ENCODE measurements around the gene ADPRH. TPM values are rescaled to one million over a fixed set of nuclear protein-coding genes. Genes with fewer than 3 reads are reported as not detected.
A peak's percentile ranks its signal among the peaks of the same experiment; 100 is the strongest.
"Not testable (repeated sequence)": the region's sequence is repeated elsewhere in the genome, so short reads cannot be mapped to it uniquely, and the experiment has no call there.

The ADPRH gene
- total RNA-seq, result 1 to 10 TPM; 2.3 to 2.9 TPM
- long read RNA-seq, partial matches to known transcripts, result 1 of 9 reads
- long read RNA-seq, other reads (novel, unspliced or antisense), result 1 of 9 reads

GRCh38 chr3:119579366-119580066, at the start of gene ADPRH:
TSS of gene ADPRH (plus strand) at chr3:119579492. CDS start at chr3:119582170, 2,678 bp downstream.
- DNase-seq (peak; percentile 85 to 86), ATAC-seq (peak; percentile 97)
- intact Hi-C loops (cut with DNase I, micrococcal nuclease), result no loop called here

- intact Hi-C loops (cut with DNase I, micrococcal nuclease), result no loop called here
- no peak for ATAC-seq
- DNase-seq, result no peak
Measured at GRCh38 chr3:119529883-119530282, 49.4 kb upstream of the ADPRH start.

- intact Hi-C loops (cut with DNase I, micrococcal nuclease), result no loop called here
- DNase-seq (no peak), ATAC-seq (no peak)
Measured at GRCh38 chr3:119530456-119530855, 48.8 kb upstream of the ADPRH start.

- intact Hi-C loops (cut with DNase I, micrococcal nuclease), result no loop called here
- no peak for ATAC-seq
- DNase-seq, result no peak
Measured at GRCh38 chr3:119531151-119531550, 48.1 kb upstream of the ADPRH start.

GRCh38 chr3:119534296-119534695, 45.0 kb upstream of the ADPRH start:
- intact Hi-C loops (cut with DNase I, micrococcal nuclease), result no loop called here
- ATAC-seq, result no peak

GRCh38 chr3:119536757-119537156, 42.5 kb upstream of the ADPRH start:
- intact Hi-C loops (cut with DNase I, micrococcal nuclease), result no loop called here
- no peak for DNase-seq
- no peak for ATAC-seq

More at GRCh38 chr3:119534296-119534695, 45.0 kb upstream of the ADPRH start:
- DNase-seq, result no peak

- DNase-seq, result no peak
- intact Hi-C loops (cut with DNase I, micrococcal nuclease), result no loop called here
- ATAC-seq, result no peak
Measured at GRCh38 chr3:119538772-119539171, 40.5 kb upstream of the ADPRH start.

GRCh38 chr3:119541547-119541946, 37.7 kb upstream of the ADPRH start:
- intact Hi-C loops (cut with DNase I, micrococcal nuclease), result no loop called here
- DNase-seq (no peak), ATAC-seq (no peak)

- DNase-seq (no peak), ATAC-seq (no peak)
- intact Hi-C loops (cut with DNase I, micrococcal nuclease), result no loop called here
Measured at GRCh38 chr3:119542168-119542767, 37.0 kb upstream of the ADPRH start.

- ATAC-seq (no peak), DNase-seq (no peak)
- intact Hi-C loops (cut with DNase I, micrococcal nuclease), result no loop called here
Measured at GRCh38 chr3:119543147-119543546, 36.1 kb upstream of the ADPRH start.

GRCh38 chr3:119547227-119547626, 32.1 kb upstream of the ADPRH start:
- DNase-seq, result no peak
- intact Hi-C loops (cut with DNase I, micrococcal nuclease), result no loop called here
- no peak for ATAC-seq

GRCh38 chr3:119548341-119548740, 31.0 kb upstream of the ADPRH start:
- ATAC-seq, result no peak
- no peak for DNase-seq
- intact Hi-C loops (cut with DNase I, micrococcal nuclease), result no loop called here

- intact Hi-C loops (cut with DNase I, micrococcal nuclease), result no loop called here
- no peak for DNase-seq
- ATAC-seq, result no peak
Measured at GRCh38 chr3:119550192-119550910, 28.9 kb upstream of the ADPRH start.

- no peak for ATAC-seq
- intact Hi-C loops (cut with DNase I, micrococcal nuclease), result no loop called here
Measured at GRCh38 chr3:119551598-119551997, 27.7 kb upstream of the ADPRH start.

GRCh38 chr3:119552928-119553327, 26.4 kb upstream of the ADPRH start:
- ATAC-seq; intact Hi-C loops (cut with DNase I, micrococcal nuclease): not testable (repeated sequence)

More at GRCh38 chr3:119551598-119551997, 27.7 kb upstream of the ADPRH start:
- DNase-seq, result no peak

GRCh38 chr3:119553823-119554415, 25.4 kb upstream of the ADPRH start:
- ATAC-seq (no peak), DNase-seq (no peak)
- intact Hi-C loops (cut with DNase I, micrococcal nuclease), result no loop called here

More at GRCh38 chr3:119552928-119553327, 26.4 kb upstream of the ADPRH start:
- not testable (repeated sequence) for DNase-seq

- no peak for DNase-seq
- no peak for ATAC-seq
- intact Hi-C loops (cut with DNase I, micrococcal nuclease), result no loop called here
Measured at GRCh38 chr3:119555309-119555735, 24.0 kb upstream of the ADPRH start.

- ATAC-seq, result no peak
- intact Hi-C loops (cut with DNase I, micrococcal nuclease), result no loop called here
- no peak for DNase-seq
Measured at GRCh38 chr3:119555929-119556328, 23.4 kb upstream of the ADPRH start.

- ATAC-seq, result no peak
- DNase-seq, result no peak
- intact Hi-C loops (cut with DNase I, micrococcal nuclease), result no loop called here
Measured at GRCh38 chr3:119557192-119557876, 22.0 kb upstream of the ADPRH start.
